ENCODE data around the gene SREK1IP1.

DNA sequence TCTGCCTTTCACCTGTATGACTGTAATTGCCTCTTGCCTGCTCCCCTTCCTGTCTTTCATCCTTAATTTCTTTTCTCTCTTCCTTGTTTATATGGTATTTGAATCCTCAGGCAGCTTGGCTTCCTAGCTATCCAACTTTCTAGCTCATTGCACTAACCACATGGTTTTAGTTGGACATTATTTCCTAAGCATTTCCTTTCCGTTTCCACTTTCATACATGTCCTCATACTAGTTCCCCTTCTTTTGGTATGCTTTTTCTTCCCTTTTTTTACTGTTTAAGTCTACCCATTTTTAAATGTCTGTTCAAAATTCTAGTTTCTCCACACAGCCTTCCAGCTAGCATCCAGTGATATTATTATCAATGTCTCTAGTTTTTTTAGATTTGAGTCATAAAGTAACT lies 6.8 kb upstream of the SREK1IP1 start:
- TF ChIP-seq, protein P1, sequence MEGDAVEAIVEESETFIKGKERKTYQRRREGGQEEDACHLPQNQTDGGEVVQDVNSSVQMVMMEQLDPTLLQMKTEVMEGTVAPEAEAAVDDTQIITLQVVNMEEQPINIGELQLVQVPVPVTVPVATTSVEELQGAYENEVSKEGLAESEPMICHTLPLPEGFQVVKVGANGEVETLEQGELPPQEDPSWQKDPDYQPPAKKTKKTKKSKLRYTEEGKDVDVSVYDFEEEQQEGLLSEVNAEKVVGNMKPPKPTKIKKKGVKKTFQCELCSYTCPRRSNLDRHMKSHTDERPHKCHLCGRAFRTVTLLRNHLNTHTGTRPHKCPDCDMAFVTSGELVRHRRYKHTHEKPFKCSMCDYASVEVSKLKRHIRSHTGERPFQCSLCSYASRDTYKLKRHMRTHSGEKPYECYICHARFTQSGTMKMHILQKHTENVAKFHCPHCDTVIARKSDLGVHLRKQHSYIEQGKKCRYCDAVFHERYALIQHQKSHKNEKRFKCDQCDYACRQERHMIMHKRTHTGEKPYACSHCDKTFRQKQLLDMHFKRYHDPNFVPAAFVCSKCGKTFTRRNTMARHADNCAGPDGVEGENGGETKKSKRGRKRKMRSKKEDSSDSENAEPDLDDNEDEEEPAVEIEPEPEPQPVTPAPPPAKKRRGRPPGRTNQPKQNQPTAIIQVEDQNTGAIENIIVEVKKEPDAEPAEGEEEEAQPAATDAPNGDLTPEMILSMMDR (IDR thresholded peaks at IDR 0.05 in 2 of 3, conservative IDR thresholded peaks at IDR 0.05 in 1 of 3; ENCODE audit: borderline replicate concordance in 1 of 3, insufficient read depth in 1 of 3, low read depth in 2 of 3, low read length in 2 of 3) = no peak
- TF ChIP-seq, protein P2, sequence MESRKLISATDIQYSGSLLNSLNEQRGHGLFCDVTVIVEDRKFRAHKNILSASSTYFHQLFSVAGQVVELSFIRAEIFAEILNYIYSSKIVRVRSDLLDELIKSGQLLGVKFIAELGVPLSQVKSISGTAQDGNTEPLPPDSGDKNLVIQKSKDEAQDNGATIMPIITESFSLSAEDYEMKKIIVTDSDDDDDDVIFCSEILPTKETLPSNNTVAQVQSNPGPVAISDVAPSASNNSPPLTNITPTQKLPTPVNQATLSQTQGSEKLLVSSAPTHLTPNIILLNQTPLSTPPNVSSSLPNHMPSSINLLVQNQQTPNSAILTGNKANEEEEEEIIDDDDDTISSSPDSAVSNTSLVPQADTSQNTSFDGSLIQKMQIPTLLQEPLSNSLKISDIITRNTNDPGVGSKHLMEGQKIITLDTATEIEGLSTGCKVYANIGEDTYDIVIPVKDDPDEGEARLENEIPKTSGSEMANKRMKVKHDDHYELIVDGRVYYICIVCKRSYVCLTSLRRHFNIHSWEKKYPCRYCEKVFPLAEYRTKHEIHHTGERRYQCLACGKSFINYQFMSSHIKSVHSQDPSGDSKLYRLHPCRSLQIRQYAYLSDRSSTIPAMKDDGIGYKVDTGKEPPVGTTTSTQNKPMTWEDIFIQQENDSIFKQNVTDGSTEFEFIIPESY (IDR thresholded peaks at IDR 0.05; ENCODE audit: extremely low read depth, insufficient replicate concordance, low read length) = no peak
- no peak for TF ChIP-seq EZH2 (IDR thresholded peaks at IDR 0.05)
- no peak for TF ChIP-seq POLR2A (IDR thresholded peaks at IDR 0.05; ENCODE audit: borderline replicate concordance, extremely low read depth, insufficient read depth, insufficient read length)
- no peak for TF ChIP-seq POLR2AphosphoS5 (IDR thresholded peaks at IDR 0.05; ENCODE audit: low read depth, low read length)
- TF ChIP-seq EZH2phosphoT487 (IDR thresholded peaks at IDR 0.05; ENCODE audit: borderline replicate concordance) = no peak
- TF ChIP-seq EGR1 (IDR thresholded peaks at IDR 0.05; ENCODE audit: low read depth) = no peak
- TF ChIP-seq TCF7L2 (IDR thresholded peaks at IDR 0.05; ENCODE audit: borderline replicate concordance, extremely low read depth, insufficient read depth, insufficient read length) = no peak
- TF ChIP-seq SRF (IDR thresholded peaks at IDR 0.05; ENCODE audit: low read depth) = no peak
- TF ChIP-seq, protein P3, sequence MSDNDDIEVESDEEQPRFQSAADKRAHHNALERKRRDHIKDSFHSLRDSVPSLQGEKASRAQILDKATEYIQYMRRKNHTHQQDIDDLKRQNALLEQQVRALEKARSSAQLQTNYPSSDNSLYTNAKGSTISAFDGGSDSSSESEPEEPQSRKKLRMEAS (IDR thresholded peaks at IDR 0.05) = no peak
- TF ChIP-seq, protein P4, sequence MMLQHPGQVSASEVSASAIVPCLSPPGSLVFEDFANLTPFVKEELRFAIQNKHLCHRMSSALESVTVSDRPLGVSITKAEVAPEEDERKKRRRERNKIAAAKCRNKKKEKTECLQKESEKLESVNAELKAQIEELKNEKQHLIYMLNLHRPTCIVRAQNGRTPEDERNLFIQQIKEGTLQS (IDR thresholded peaks at IDR 0.05) = no peak
